ENCODE data around the gene LAMA2. TPM values are rescaled to one million over a fixed set of nuclear protein-coding genes. Genes with fewer than 3 reads are reported as not detected.

LAMA2 gene
- total RNA-seq, 4 donors from 2014 or later, result 23.4 to 80.8 (median 28.2) TPM

- intact Hi-C loops (cut with DNase I; ENCODE audit: low total_unique reads), result no loop called here
- no peak for DNase-seq (ENCODE audit: low spot score in 2 of 2)
- 33 to 39% methylated on average over 2 of the region's 2 CpGs for WGBS, 2 donors
- no peak overlapping the region for H3K4me3 ChIP-seq (ENCODE audit: low read depth, poor library complexity, severe bottlenecking)
- TF ChIP-seq CTCF (IDR thresholded peaks at IDR 0.05) (no peak), POLR2A (IDR thresholded peaks at IDR 0.05) (no peak)
These were observed 639.0 kb downstream of the LAMA2 start for GRCh38 chr6:129521946-129522345.

- no peak for DNase-seq (ENCODE audit: low spot score in 2 of 2)
These were observed 640.9 kb downstream of the LAMA2 start for GRCh38 chr6:129523816-129524215.

GRCh38 chr6:129525055-129525454 lies 642.1 kb downstream of the LAMA2 start:
- DNase-seq (ENCODE audit: low spot score in 2 of 2), result no peak
- TF ChIP-seq POLR2A (IDR thresholded peaks at IDR 0.05) (no peak), CTCF (IDR thresholded peaks at IDR 0.05) (no peak)
- H3K4me3 ChIP-seq (ENCODE audit: low read depth, poor library complexity, severe bottlenecking), result no peak overlapping the region
- intact Hi-C loops (cut with DNase I; ENCODE audit: low total_unique reads), result no loop called here
- WGBS, 2 donors, result 34 to 38% methylated on average over 1 of the region's 1 CpG

More at GRCh38 chr6:129523816-129524215, 640.9 kb downstream of the LAMA2 start:
- intact Hi-C loops (cut with DNase I; ENCODE audit: low total_unique reads), result no loop called here
- WGBS, 2 donors, result 88 to 89% methylated on average over 4 of the region's 4 CpGs
- TF ChIP-seq POLR2A (IDR thresholded peaks at IDR 0.05), result no peak
- TF ChIP-seq CTCF (IDR thresholded peaks at IDR 0.05), result no peak
- no peak overlapping the region for H3K4me3 ChIP-seq (ENCODE audit: low read depth, poor library complexity, severe bottlenecking)

GRCh38 chr6:129534926-129535325 lies 652.0 kb downstream of the LAMA2 start:
- no peak for DNase-seq (ENCODE audit: low spot score in 2 of 2)
- no peak overlapping the region for H3K4me3 ChIP-seq (ENCODE audit: low read depth, poor library complexity, severe bottlenecking)
- intact Hi-C loops (cut with DNase I; ENCODE audit: low total_unique reads), result no loop called here
- TF ChIP-seq CTCF (IDR thresholded peaks at IDR 0.05) (no peak), POLR2A (IDR thresholded peaks at IDR 0.05) (no peak)

- TF ChIP-seq POLR2A (IDR thresholded peaks at IDR 0.05) (no peak), CTCF (IDR thresholded peaks at IDR 0.05) (no peak)
- no peak overlapping the region for H3K4me3 ChIP-seq (ENCODE audit: low read depth, poor library complexity, severe bottlenecking)
- intact Hi-C loops (cut with DNase I; ENCODE audit: low total_unique reads), result no loop called here
- no peak for DNase-seq (ENCODE audit: low spot score in 2 of 2)
These were observed 653.3 kb downstream of the LAMA2 start for GRCh38 chr6:129536271-129536670.

- TF ChIP-seq CTCF (IDR thresholded peaks at IDR 0.05) (no peak), POLR2A (IDR thresholded peaks at IDR 0.05) (no peak)
- intact Hi-C loops (cut with DNase I; ENCODE audit: low total_unique reads), result no loop called here
- DNase-seq (ENCODE audit: low spot score in 2 of 2), result no peak
- WGBS, 2 donors, result 88 to 93% methylated on average over 2 of the region's 2 CpGs
- no peak overlapping the region for H3K4me3 ChIP-seq (ENCODE audit: low read depth, poor library complexity, severe bottlenecking)
These were observed 656.1 kb downstream of the LAMA2 start for GRCh38 chr6:129539032-129539431.
